Endothelial cell of umbilical vein (primary cell): ENCODE data around the gene PTGES3. TPM values are rescaled to one million over a fixed set of nuclear protein-coding genes. Genes with fewer than 3 reads are reported as not detected.

ENCODE experiments used
- BruUV-seq: library from RNA; stranded (reverse); fragments of 400-500 nt; replicated peaks from 2 replicates; lab custom pipeline; 2021; lab: Mats Ljungman, UMichigan
- CTCF ChIA-PET: fragments of 300-600, 350-600 bp; sonication (Branson Sonifier 250); formaldehyde crosslinking; loops from one replicate; lab custom pipeline; 2021; ENCODE audit warnings: antibody characterized with exemption, inconsistent platforms; lab: Charles Lee
- POLR2A ChIA-PET: fragments of 300-600, 350-600 bp; sonication (Branson Sonifier 250); formaldehyde crosslinking; loops from one replicate; lab custom pipeline; 2021; ENCODE audit warnings: antibody characterized with exemption, inconsistent platforms; lab: Charles Lee
- DNase-seq: peaks from one replicate; pipeline ENCODE4 v3.0.0-alpha.2; 2011; ENCODE audit warnings: low read depth, low spot score
- FAIRE-seq: peaks from 2 replicates; lab custom pipeline; 2011; peaks lifted over from hg19 to GRCh38; lab: Jason Lieb, UNC
- H2AFZ ChIP-seq: 2 replicates; pipeline ENCODE4 v1.6.0; 2012; ENCODE audit warnings: low read depth, low read length, control low read depth, inconsistent platforms
- H3K27ac ChIP-seq: 2 replicates; pipeline ENCODE4 v1.5.1; 2011; ENCODE audit warnings: low read depth, mild to moderate bottlenecking, control low read depth, low read length, moderate library complexity; ENCODE audit not compliant: insufficient read depth
- H3K27me3 ChIP-seq, 2 experiments: 2 replicates each; pipeline versions ENCODE4 v1.6.0 to v1.6.1; 2011; ENCODE audit warnings: low read length in 2 of 2, mixed read lengths in 1 of 2; ENCODE audit not compliant: control insufficient read depth in 2 of 2, insufficient read depth in 2 of 2
- H3K36me3 ChIP-seq, 2 experiments: 2 replicates in 1 of 2; 3 replicates in 1 of 2; pipeline ENCODE4 v1.5.1; 2011; ENCODE audit warnings: low read length in 2 of 2, mild to moderate bottlenecking in 1 of 2, moderate library complexity in 1 of 2; ENCODE audit not compliant: control insufficient read depth in 2 of 2, insufficient read depth in 2 of 2; ENCODE audit errors: extremely low read depth in 1 of 2
- H3K4me1 ChIP-seq: 3 replicates; pipeline ENCODE4 v1.5.1; 2011; ENCODE audit warnings: mild to moderate bottlenecking, low read length; ENCODE audit not compliant: control insufficient read depth, insufficient read depth; ENCODE audit errors: extremely low read depth
- H3K4me2 ChIP-seq: 2 replicates; pipeline ENCODE4 v1.6.1; 2011; ENCODE audit warnings: low read length, control low read depth, mixed read lengths; ENCODE audit not compliant: insufficient read depth
- H3K4me3 ChIP-seq, 3 experiments: fragments of 200-600 bp in 1 of 3; sonication (generic), shearing (Covaris generic) in 1 of 3; replicated peaks in 1 of 3; 2 replicates each; pipeline ENCODE4 v1.5.1; 2011 to 2016; ENCODE audit warnings: control low read depth in 3 of 3, low read length in 3 of 3, mild to moderate bottlenecking in 2 of 3, inconsistent platforms in 1 of 3, low read depth in 1 of 3, moderate library complexity in 1 of 3; ENCODE audit not compliant: insufficient read depth in 1 of 3
- H3K79me2 ChIP-seq: 2 replicates; pipeline ENCODE4 v1.6.0; 2012; ENCODE audit warnings: low read length, inconsistent platforms; ENCODE audit not compliant: control insufficient read depth, insufficient read depth
- H3K9ac ChIP-seq: replicated peaks from 2 replicates; pipeline ENCODE3; 2011; ENCODE audit warnings: low read length, control low read depth; ENCODE audit not compliant: insufficient read depth; ENCODE audit errors: extremely low read depth
- H3K9me1 ChIP-seq: replicated peaks from 3 replicates; pipeline ENCODE4 v1.6.0; 2011; ENCODE audit warnings: mild to moderate bottlenecking, low read length; ENCODE audit not compliant: control insufficient read depth, insufficient read depth; ENCODE audit errors: extremely low read depth
- H3K9me3 ChIP-seq: replicated peaks from 2 replicates; pipeline ENCODE4 v1.5.1; 2012; ENCODE audit warnings: low read length, inconsistent platforms; ENCODE audit not compliant: control insufficient read depth, insufficient read depth
- H4K20me1 ChIP-seq: replicated peaks from 2 replicates; pipeline ENCODE3; 2011; ENCODE audit warnings: mild to moderate bottlenecking, low read length; ENCODE audit not compliant: control insufficient read depth, insufficient read depth; ENCODE audit errors: extremely low read depth
- EZH2 ChIP-seq: IDR thresholded peaks from 2 replicates; pipeline ENCODE4 v1.6.1; 2012; ENCODE audit warnings: borderline replicate concordance, low read depth, mild to moderate bottlenecking, moderate library complexity, low read length, inconsistent platforms; ENCODE audit not compliant: severe bottlenecking
- FOS ChIP-seq: IDR thresholded peaks from 2 replicates; pipeline ENCODE4 v1.6.1; 2011; ENCODE audit warnings: mild to moderate bottlenecking, low read length, moderate library complexity, borderline replicate concordance; ENCODE audit not compliant: insufficient read depth
- GATA2 ChIP-seq: IDR thresholded peaks from 2 replicates; pipeline ENCODE4 v1.7.0; 2011; ENCODE audit warnings: low read depth, mild to moderate bottlenecking, moderate library complexity, mixed read lengths, low read length; ENCODE audit not compliant: insufficient read length, insufficient read depth
- JUN ChIP-seq: IDR thresholded peaks from 2 replicates; pipeline ENCODE4 v1.6.1; 2011; ENCODE audit warnings: borderline replicate concordance, low read depth; ENCODE audit not compliant: insufficient read length, insufficient read depth
- MYC ChIP-seq: IDR thresholded peaks from one replicate; pipeline ENCODE4 v1.6.1; 2011; ENCODE audit warnings: mild to moderate bottlenecking, low read depth, low read length
- POLR2A ChIP-seq: IDR thresholded peaks from 2 replicates; pipeline ENCODE4 v1.6.1; 2012; ENCODE audit warnings: low read depth, mild to moderate bottlenecking, control low read depth, low read length
- POLR2AphosphoS5 ChIP-seq: IDR thresholded peaks from 2 replicates; pipeline ENCODE4 v1.6.1; 2012; ENCODE audit warnings: low read depth, mild to moderate bottlenecking, control low read depth, low read length, moderate library complexity; ENCODE audit not compliant: insufficient read depth
- dilution Hi-C: fragments of 300-500 bp; cut with MboI; formaldehyde crosslinking; loops from one replicate; pipeline ENCODE4 v1.15.0; 2019; ENCODE audit warnings: low sequenced_read_pairs; ENCODE audit not compliant: extremely low pct_ligation_motif_present
- intact Hi-C: fragments of 100-400 bp; cut with micrococcal nuclease; formaldehyde crosslinking; loops from one replicate; pipeline ENCODE4 v1.10.0; 2022
- polyA plus RNA-seq, 4 experiments: library from polyadenylated mRNA; depleted of rRNA in 3 of 4; stranded (reverse) in 3 of 4; unstranded in 1 of 4; fragments of >200 nt; gene quantifications; 2 replicates each; pipeline versions ENCODE4 v1.2.1 to v1.2.3, GENCODE V29; 2011 to 2012; ENCODE audit warnings: missing spikeins in 1 of 4
- total RNA-seq: library from RNA; stranded (reverse); gene quantifications from 2 replicates; pipeline ENCODE4 v1.2.3, GENCODE V29; 2021
- TF ChIP-seq, protein P1 (sequence below): IDR thresholded peaks from 2 replicates; pipeline ENCODE4 v1.6.1; 2011; ENCODE audit not compliant: insufficient read depth, insufficient read length
- TF ChIP-seq, protein P2 (sequence below), 2 donors: IDR thresholded peaks; 1 replicate in 1 of 2; 2 replicates in 1 of 2; pipeline ENCODE4 v1.5.1; 2011; ENCODE audit warnings: low read length in 2 of 2, mild to moderate bottlenecking in 2 of 2, moderate library complexity in 2 of 2, control low read depth in 1 of 2, inconsistent platforms in 1 of 2, low read depth in 1 of 2; ENCODE audit not compliant: insufficient read depth in 1 of 2; ENCODE audit errors: extremely low read depth in 1 of 2

Gene PTGES3
- total and polyA plus RNA-seq, 2 donors (not counting 3 experiments of a cell fraction or from before 2014, with no cell fraction given), result 48.5 to 278 TPM

DNA sequence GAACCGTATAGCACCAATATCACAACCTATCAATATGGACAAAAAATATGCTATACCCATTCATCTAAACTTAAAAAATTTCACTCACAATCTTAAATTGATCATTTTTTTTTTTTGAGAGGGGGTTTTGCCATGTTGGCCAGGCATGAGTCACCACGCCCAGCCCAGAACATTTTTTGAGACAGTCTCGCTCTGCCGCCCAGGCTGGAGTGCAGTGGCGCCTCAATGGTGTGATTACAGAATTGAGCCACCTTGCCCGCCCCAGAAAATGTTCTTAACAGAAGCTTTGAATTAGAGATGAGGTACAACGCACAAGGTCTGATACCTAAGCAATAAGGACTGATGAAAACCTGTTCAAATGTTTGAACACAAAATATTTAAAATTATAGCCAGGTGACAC, 26.5 kb downstream of the PTGES3 start:
- no TSS peak for BruUV-seq
- H3K27ac ChIP-seq, result no peak overlapping the region
- H3K9ac ChIP-seq, result no peak overlapping the region
- H3K9me3 ChIP-seq, result no peaks in the 10 kb centered on the region
- no peak overlapping the region for H3K4me2 ChIP-seq
- peaks cover 2% of the 10 kb centered on the region for H3K79me2 ChIP-seq
- H3K9me1 ChIP-seq, result no peaks in the 10 kb centered on the region
- FAIRE-seq, result no peak
- no peaks in the 10 kb centered on the region for H3K4me1 ChIP-seq
- no peaks in the 10 kb centered on the region for H4K20me1 ChIP-seq
- H3K36me3 ChIP-seq, result peaks cover 6 to 17% of the 10 kb centered on the region in 2 experiments
- no peaks in the 10 kb centered on the region for H3K27me3 ChIP-seq
- intact Hi-C loops, result no loop called here
- no peak for DNase-seq
- H2AFZ ChIP-seq, result no peak overlapping the region
- CTCF ChIA-PET, result interaction anchor here (1.0 kb wide), 1 partner anchor 25 kb away, joined by 3 read pairs; no protein-coding TSS in a partner anchor
- dilution Hi-C loops, result no loop called here
- H3K4me3 ChIP-seq, result no peak overlapping the region
- no peak for TF ChIP-seq EZH2
- no peak for TF ChIP-seq MYC
- TF ChIP-seq, protein P1, sequence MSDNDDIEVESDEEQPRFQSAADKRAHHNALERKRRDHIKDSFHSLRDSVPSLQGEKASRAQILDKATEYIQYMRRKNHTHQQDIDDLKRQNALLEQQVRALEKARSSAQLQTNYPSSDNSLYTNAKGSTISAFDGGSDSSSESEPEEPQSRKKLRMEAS, result no peak
- no peak for TF ChIP-seq POLR2A
- no peak for TF ChIP-seq GATA2
- TF ChIP-seq FOS, result no peak
- TF ChIP-seq, protein P2, sequence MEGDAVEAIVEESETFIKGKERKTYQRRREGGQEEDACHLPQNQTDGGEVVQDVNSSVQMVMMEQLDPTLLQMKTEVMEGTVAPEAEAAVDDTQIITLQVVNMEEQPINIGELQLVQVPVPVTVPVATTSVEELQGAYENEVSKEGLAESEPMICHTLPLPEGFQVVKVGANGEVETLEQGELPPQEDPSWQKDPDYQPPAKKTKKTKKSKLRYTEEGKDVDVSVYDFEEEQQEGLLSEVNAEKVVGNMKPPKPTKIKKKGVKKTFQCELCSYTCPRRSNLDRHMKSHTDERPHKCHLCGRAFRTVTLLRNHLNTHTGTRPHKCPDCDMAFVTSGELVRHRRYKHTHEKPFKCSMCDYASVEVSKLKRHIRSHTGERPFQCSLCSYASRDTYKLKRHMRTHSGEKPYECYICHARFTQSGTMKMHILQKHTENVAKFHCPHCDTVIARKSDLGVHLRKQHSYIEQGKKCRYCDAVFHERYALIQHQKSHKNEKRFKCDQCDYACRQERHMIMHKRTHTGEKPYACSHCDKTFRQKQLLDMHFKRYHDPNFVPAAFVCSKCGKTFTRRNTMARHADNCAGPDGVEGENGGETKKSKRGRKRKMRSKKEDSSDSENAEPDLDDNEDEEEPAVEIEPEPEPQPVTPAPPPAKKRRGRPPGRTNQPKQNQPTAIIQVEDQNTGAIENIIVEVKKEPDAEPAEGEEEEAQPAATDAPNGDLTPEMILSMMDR (IDR thresholded peaks at IDR 0.05; ENCODE audit: extremely low read depth in 1 of 2, insufficient read depth in 1 of 2, low read depth in 1 of 2, low read length in 2 of 2), result no peak
- TF ChIP-seq POLR2AphosphoS5, result no peak
- no peak for TF ChIP-seq JUN
- POLR2A ChIA-PET, result no interaction called here
